ENCODE data around the gene SPATS2L. TPM values are rescaled to one million over a fixed set of nuclear protein-coding genes. Genes with fewer than 3 reads are reported as not detected.

The SPATS2L gene
- total RNA-seq, 1 experiment from 2014 or later = 47.3 TPM

DNA sequence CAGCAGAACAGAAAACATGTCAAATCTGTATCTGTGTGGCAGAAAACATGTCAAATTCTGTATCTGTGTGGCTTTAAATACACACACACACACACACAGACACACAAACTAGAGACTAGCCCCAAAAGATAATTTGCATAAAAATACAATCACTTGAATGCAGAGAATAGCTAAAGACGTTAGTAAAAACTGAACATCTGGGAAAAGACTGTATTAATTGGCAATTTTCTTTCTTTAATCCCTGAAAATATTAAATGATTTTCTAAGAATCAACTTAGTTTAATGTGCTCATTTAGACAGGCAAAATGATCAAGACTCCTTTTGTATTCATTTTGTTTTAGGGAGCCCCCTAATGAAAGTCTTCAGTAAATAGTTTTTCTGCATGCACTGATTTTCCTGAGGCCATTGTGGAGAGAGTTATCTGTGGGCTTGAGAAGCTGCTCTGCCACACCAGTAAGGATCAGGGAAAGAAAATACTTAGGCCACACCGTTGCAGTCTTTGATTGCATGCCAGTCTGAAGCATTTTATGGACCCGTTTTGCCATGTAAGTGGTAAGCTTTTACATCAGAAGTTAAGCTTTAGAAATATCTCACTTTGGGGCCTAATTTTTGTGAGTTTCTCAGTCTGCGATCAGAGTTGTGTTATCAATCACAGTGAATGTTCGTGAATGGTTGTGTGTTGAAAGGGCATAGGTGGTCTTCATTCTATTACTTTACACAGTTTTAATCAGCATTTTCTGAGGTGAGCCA is 2.2 kb downstream of the SPATS2L start:
- Mint-ChIP-seq H3K27ac (peak overlapping the region in 2 of 3 experiments; percentile 37 to 80; a peak in 5 of 7 replicates), H3K4me3 (peak overlapping the region; percentile 76 to 86), H3K36me3 (ENCODE audit: insufficient read depth in 1 of 3, low read depth in 3 of 3) (peaks cover 0 to 3% (median 0%) of the 10 kb centered on the region in 3 experiments; a peak in 2 of 7 replicates), H3K9me3 (no peaks in the 10 kb centered on the region; a peak in 2 of 5 replicates), H3K4me1 (peaks cover 58 to 62% of the 10 kb centered on the region in 2 experiments), H3K27me3 (ENCODE audit: low read depth) (no peaks in the 10 kb centered on the region)
- Histone ChIP-seq H3K4ac (ENCODE audit: low read depth, low read length) (no peak overlapping the region), H3K4me2 (ENCODE audit: insufficient read depth, insufficient read length, low read length) (peak overlapping the region; percentile 78), H4K91ac (ENCODE audit: insufficient read length, low read depth, low read length) (no peak overlapping the region), H2AFZ (ENCODE audit: low read length) (no peak overlapping the region), H2BK15ac (ENCODE audit: low read depth, low read length) (no peak overlapping the region), H2BK120ac (ENCODE audit: low read depth, low read length, poor library complexity, severe bottlenecking) (no peak overlapping the region), H3K27ac (ENCODE audit: insufficient read length, low read depth, low read length) (no peak overlapping the region), H3T11ph (ENCODE audit: low read length) (no peak overlapping the region), H4K20me1 (ENCODE audit: control insufficient read depth, insufficient read depth, insufficient read length) (no peaks in the 10 kb centered on the region), H2BK5ac (ENCODE audit: insufficient read length, low read length) (no peak overlapping the region), H4K8ac (replicated peaks; ENCODE audit: insufficient read length, low read depth, low read length) (no peak overlapping the region), H2BK12ac (ENCODE audit: insufficient read length, low read depth, low read length) (no peak overlapping the region), H2BK20ac (ENCODE audit: low read depth, low read length, poor library complexity, severe bottlenecking) (no peak overlapping the region), H3K56ac (ENCODE audit: insufficient read length, low read depth, low read length) (no peak overlapping the region), H3K23me2 (ENCODE audit: insufficient read length, low read depth, low read length, poor library complexity, severe bottlenecking) (peaks cover 12% of the 10 kb centered on the region), H4K5ac (ENCODE audit: insufficient read length, low read depth, low read length) (no peak overlapping the region), H3K9ac (ENCODE audit: extremely low read depth, insufficient read length, low read length) (peak overlapping the region; percentile 49), H3K79me2 (ENCODE audit: insufficient read depth, low read length) (peaks cover 60% of the 10 kb centered on the region), H2AK5ac (ENCODE audit: insufficient read length, low read length) (no peak overlapping the region), H3K18ac (ENCODE audit: insufficient read length, low read depth, low read length) (no peak overlapping the region), H3K14ac (ENCODE audit: insufficient read depth, low read length) (no peak overlapping the region), H3K4me1 (ENCODE audit: insufficient read depth, low read length) (peaks cover 36% of the 10 kb centered on the region; the same call in 1 of the 2 replicates), H3K9me3 (ENCODE audit: control insufficient read depth, low read depth, low read length) (no peaks in the 10 kb centered on the region), H3K23ac (ENCODE audit: insufficient read length, low read depth, low read length) (no peak overlapping the region), H3K27me3 (ENCODE audit: insufficient read depth, low read length) (no peaks in the 10 kb centered on the region), H3K79me1 (ENCODE audit: insufficient read depth, low read depth, low read length, poor library complexity, severe bottlenecking) (no peaks in the 10 kb centered on the region)
- WGBS (ENCODE audit: extremely low coverage, insufficient read length, low lambda C conversion rate) = no CpG with 5 or more reads among the region's 5 CpGs
- TF ChIP-seq, protein P1, sequence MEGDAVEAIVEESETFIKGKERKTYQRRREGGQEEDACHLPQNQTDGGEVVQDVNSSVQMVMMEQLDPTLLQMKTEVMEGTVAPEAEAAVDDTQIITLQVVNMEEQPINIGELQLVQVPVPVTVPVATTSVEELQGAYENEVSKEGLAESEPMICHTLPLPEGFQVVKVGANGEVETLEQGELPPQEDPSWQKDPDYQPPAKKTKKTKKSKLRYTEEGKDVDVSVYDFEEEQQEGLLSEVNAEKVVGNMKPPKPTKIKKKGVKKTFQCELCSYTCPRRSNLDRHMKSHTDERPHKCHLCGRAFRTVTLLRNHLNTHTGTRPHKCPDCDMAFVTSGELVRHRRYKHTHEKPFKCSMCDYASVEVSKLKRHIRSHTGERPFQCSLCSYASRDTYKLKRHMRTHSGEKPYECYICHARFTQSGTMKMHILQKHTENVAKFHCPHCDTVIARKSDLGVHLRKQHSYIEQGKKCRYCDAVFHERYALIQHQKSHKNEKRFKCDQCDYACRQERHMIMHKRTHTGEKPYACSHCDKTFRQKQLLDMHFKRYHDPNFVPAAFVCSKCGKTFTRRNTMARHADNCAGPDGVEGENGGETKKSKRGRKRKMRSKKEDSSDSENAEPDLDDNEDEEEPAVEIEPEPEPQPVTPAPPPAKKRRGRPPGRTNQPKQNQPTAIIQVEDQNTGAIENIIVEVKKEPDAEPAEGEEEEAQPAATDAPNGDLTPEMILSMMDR (conservative IDR thresholded peaks at IDR 0.05) = 0 out of 3 replicates have a peak, but pooled peaks have one; percentile 17
- DNase-seq = no peak
